ENCODE data around the gene SHISA5. TPM values are rescaled to one million over a fixed set of nuclear protein-coding genes. Genes with fewer than 3 reads are reported as not detected.

Gene SHISA5
- total and polyA plus RNA-seq, 2 of the 8 experiments (the other 6 are each of a cell fraction or from before 2014, with no cell fraction given): 196 to 315 TPM

DNA sequence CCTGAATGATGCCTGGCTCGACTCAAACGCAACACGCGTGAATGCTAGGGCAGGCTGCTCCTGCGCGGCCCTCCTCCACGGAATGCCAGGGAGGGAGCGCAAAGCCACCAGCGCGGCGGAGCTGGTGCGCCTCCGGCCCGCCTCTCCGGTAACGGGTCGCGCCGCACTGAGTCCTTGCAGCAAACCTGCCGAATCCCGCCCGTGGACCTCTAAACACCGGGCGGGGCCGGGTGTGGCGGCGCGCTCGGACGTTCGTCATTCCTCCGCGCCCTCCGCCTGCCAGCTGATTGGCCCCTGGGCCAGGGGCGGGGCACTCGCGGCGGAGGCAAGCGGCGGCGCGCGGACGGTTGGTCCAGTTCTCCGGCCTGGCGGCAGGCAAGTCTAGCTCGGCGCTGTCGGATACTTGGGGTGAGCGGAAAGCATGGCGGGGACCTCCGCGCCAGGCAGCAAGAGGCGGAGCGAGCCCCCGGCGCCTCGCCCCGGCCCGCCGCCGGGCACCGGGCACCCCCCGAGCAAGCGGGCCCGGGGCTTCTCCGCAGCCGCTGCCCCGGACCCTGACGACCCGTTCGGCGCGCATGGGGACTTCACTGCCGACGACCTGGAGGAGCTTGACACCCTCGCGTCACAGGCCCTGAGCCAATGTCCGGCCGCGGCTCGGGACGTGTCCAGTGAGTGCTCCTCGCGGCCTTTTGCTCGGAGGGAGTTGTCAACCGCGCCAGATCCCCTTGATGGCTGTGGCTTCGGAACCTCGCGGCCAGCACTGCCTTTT is 57.4 kb downstream of the SHISA5 start, which contains the start of gene ATRIP (continued):
- TF ChIP-seq EZH2 (IDR thresholded peaks at IDR 0.05; ENCODE audit: low read depth, low read length, severe bottlenecking) (no peak), TAF1 (IDR thresholded peaks at IDR 0.05; ENCODE audit: low read depth, low read length) (peak; percentile 97), FOSL1 (IDR thresholded peaks at IDR 0.05; ENCODE audit: insufficient read depth, low read depth, low read length) (no peak), RNF2 (IDR thresholded peaks at IDR 0.05; ENCODE audit: borderline replicate concordance, low read depth, low read length, missing control alignments, poor library complexity, severe bottlenecking) (no peak), BACH1 (IDR thresholded peaks at IDR 0.05; ENCODE audit: low read length) (no peak), RFX5 (IDR thresholded peaks at IDR 0.05; ENCODE audit: borderline replicate concordance, low read depth, low read length) (no peak), GTF2F1 (IDR thresholded peaks at IDR 0.05; ENCODE audit: borderline replicate concordance, low read depth, low read length) (peak; percentile 71; the same call in 1 of the 2 replicates), E2F6 (IDR thresholded peaks at IDR 0.05) (no peak; the same call in 1 of the 2 replicates), KDM4A (IDR thresholded peaks at IDR 0.05; ENCODE audit: low read depth, low read length, severe bottlenecking) (peak; percentile 100), TAF7 (optimal IDR thresholded peaks at IDR 0.05; ENCODE audit: borderline replicate concordance, low read depth, low read length) (peak; percentile 92), JUN (IDR thresholded peaks at IDR 0.05; ENCODE audit: low read depth, low read length) (no peak), EP300 (IDR thresholded peaks at IDR 0.05; ENCODE audit: borderline replicate concordance in 1 of 2, low read depth in 2 of 2, low read length in 2 of 2) (peak in 1 of 2 experiments; percentile 35; a peak in 1 of 3 replicates), CEBPB (IDR thresholded peaks at IDR 0.05; ENCODE audit: low read depth, low read length) (no peak), ATF3 (IDR thresholded peaks at IDR 0.05; ENCODE audit: insufficient read depth, low read depth, low read length) (peak; percentile 89), YY1 (IDR thresholded peaks at IDR 0.05; ENCODE audit: low read depth, low read length) (peak; percentile 26; the same call in 1 of the 2 replicates), SP2 (IDR thresholded peaks at IDR 0.05; ENCODE audit: low read length) (no peak), TEAD4 (IDR thresholded peaks at IDR 0.05; ENCODE audit: low read depth, low read length) (no peak), SRF (IDR thresholded peaks at IDR 0.05; ENCODE audit: low read depth, low read length) (peak; percentile 87), CHD2 (IDR thresholded peaks at IDR 0.05; ENCODE audit: low read length) (peak; percentile 69)
- TF ChIP-seq, protein P1, sequence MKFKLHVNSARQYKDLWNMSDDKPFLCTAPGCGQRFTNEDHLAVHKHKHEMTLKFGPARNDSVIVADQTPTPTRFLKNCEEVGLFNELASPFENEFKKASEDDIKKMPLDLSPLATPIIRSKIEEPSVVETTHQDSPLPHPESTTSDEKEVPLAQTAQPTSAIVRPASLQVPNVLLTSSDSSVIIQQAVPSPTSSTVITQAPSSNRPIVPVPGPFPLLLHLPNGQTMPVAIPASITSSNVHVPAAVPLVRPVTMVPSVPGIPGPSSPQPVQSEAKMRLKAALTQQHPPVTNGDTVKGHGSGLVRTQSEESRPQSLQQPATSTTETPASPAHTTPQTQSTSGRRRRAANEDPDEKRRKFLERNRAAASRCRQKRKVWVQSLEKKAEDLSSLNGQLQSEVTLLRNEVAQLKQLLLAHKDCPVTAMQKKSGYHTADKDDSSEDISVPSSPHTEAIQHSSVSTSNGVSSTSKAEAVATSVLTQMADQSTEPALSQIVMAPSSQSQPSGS (IDR thresholded peaks at IDR 0.05; ENCODE audit: low read length): no peak

Measured in H1 (cell line).